ENCODE measurements around the gene ARHGEF11. TPM values are rescaled to one million over a fixed set of nuclear protein-coding genes. Genes with fewer than 3 reads are reported as not detected.

Gene ARHGEF11
- total RNA-seq, 1 donor from 2014 or later, result 43.7 TPM

DNA sequence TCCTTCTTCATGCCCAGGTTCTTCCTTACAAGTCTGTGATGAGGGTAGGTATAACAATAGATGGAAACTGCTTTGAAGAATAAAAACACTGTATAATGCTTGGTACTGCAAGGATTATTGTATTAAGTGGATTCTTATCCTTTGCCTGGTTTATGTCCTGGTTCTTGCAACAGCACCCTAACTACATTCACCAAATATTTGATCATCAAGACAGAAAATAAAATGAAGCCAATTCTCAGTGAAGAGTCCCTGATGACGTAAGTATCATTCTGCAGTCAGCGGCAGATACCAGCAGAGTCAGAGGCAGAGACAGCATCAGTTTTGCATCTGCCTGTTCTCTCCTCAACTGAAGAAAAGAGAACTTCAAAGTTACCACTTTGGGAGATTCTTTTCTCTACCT lies 19.7 kb downstream of the ARHGEF11 start:
- no peak for DNase-seq (ENCODE audit: extremely low spot score, unreplicated experiment)
- H3K9me3 Mint-ChIP-seq, result peaks cover 9% of the 10 kb centered on the region
- no peak for TF ChIP-seq CTCF (conservative IDR thresholded peaks at IDR 0.05)
- no peaks in the 10 kb centered on the region for H3K27me3 Mint-ChIP-seq
- H3K36me3 Mint-ChIP-seq, result peaks cover 41% of the 10 kb centered on the region
- no peak overlapping the region for H3K4me3 Mint-ChIP-seq
- peaks cover 15% of the 10 kb centered on the region for H3K4me1 Mint-ChIP-seq (ENCODE audit: unreplicated experiment)
- H3K27ac Mint-ChIP-seq, result no peak overlapping the region

- Mint-ChIP-seq H3K4me3 (no peak overlapping the region), H3K9me3 (peaks cover 10% of the 10 kb centered on the region), H3K27me3 (no peaks in the 10 kb centered on the region), H3K36me3 (peaks cover 45% of the 10 kb centered on the region), H3K27ac (no peak overlapping the region), H3K4me1 (ENCODE audit: unreplicated experiment) (peaks cover 15% of the 10 kb centered on the region)
- DNase-seq (ENCODE audit: extremely low spot score, unreplicated experiment), result no peak
- no peak for TF ChIP-seq CTCF (conservative IDR thresholded peaks at IDR 0.05)
These were observed 20.2 kb downstream of the ARHGEF11 start for GRCh38 chr1:157025385-157025784.

DNA sequence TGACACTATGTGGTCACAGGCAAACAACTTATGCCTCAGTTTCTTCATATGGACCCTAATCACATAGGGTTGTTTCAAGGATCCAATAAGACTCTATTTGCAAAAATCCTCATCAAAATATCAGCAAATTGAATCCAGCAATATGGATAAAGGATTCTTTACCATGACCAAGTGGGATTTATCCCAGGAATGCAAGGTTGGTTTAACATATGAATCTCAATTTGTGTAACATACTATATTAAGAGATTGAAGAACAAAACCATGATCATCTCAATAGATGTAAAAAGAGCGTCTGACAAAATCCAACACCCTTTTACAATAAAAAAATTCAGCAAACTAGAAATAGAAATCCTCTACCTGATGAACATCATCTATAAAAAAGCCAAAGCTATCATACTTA lies 23.9 kb downstream of the ARHGEF11 start:
- Mint-ChIP-seq H3K4me1 (ENCODE audit: unreplicated experiment) (peaks cover 14% of the 10 kb centered on the region), H3K4me3 (no peak overlapping the region), H3K27ac (no peak overlapping the region), H3K27me3 (no peaks in the 10 kb centered on the region), H3K36me3 (peaks cover 60% of the 10 kb centered on the region), H3K9me3 (peaks cover 24% of the 10 kb centered on the region)
- TF ChIP-seq CTCF (conservative IDR thresholded peaks at IDR 0.05), result no peak
- no peak for DNase-seq (ENCODE audit: extremely low spot score, unreplicated experiment)

DNA sequence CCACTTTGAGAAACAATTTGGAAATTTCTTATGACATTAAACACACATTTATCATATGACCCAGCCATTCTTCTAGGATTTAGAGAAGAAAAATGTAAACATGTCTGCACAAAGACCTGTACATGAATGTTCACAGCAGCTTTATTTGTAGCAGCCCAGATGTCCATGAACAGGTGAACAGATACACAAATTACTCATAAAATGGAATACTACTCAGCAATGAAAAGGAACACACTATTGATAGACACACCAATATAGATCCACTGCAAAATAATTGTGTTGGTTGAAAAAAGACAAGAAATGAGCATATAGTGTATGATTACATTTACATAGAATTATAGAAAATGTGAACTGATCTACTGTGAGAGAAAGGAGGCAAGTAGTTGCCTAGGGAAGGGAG lies 26.1 kb downstream of the ARHGEF11 start:
- DNase-seq (ENCODE audit: extremely low spot score, unreplicated experiment), result no peak
- Mint-ChIP-seq H3K27ac (no peak overlapping the region), H3K4me3 (no peak overlapping the region), H3K4me1 (ENCODE audit: unreplicated experiment) (no peaks in the 10 kb centered on the region), H3K36me3 (peaks cover 45% of the 10 kb centered on the region), H3K27me3 (no peaks in the 10 kb centered on the region), H3K9me3 (peaks cover 24% of the 10 kb centered on the region)
- no peak for TF ChIP-seq CTCF (conservative IDR thresholded peaks at IDR 0.05)

DNA sequence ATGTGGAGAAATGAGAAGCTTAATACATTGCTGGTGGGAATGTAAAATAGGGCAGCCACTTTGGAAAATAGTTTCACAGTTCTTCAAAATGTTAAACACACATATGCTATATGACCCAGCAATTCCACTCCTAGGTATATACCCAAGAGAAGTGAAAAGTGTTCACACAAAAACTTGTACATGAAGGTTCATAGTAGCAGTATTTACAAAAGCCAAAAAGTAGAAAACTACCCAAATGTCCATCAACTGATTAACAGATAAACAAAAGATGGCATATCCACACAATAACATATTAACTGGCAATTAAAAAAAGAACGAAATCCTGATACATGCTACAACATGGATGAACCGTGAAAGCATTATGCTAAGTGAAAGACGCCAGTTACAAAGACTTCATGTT lies 33.7 kb downstream of the ARHGEF11 start:
- no peak for DNase-seq (ENCODE audit: extremely low spot score, unreplicated experiment)
- H3K9me3 Mint-ChIP-seq, result no peaks in the 10 kb centered on the region
- H3K4me1 Mint-ChIP-seq (ENCODE audit: unreplicated experiment), result peaks cover 9% of the 10 kb centered on the region
- peaks cover 4% of the 10 kb centered on the region for H3K36me3 Mint-ChIP-seq
- H3K4me3 Mint-ChIP-seq, result no peak overlapping the region
- no peaks in the 10 kb centered on the region for H3K27me3 Mint-ChIP-seq
- H3K27ac Mint-ChIP-seq, result no peak overlapping the region
- no peak for TF ChIP-seq CTCF (conservative IDR thresholded peaks at IDR 0.05)

GRCh38 chr1:157008502-157008901 lies 37.0 kb downstream of the ARHGEF11 start:
- Mint-ChIP-seq H3K9me3 (no peaks in the 10 kb centered on the region), H3K4me3 (no peak overlapping the region), H3K27ac (no peak overlapping the region), H3K36me3 (peaks cover 4% of the 10 kb centered on the region), H3K4me1 (ENCODE audit: unreplicated experiment) (peaks cover 24% of the 10 kb centered on the region), H3K27me3 (no peaks in the 10 kb centered on the region)
- DNase-seq (ENCODE audit: extremely low spot score, unreplicated experiment), result no peak
- no peak for TF ChIP-seq CTCF (conservative IDR thresholded peaks at IDR 0.05)
